PFSK-1 (cell line): ENCODE results near the gene VSIG4.

Source experiments
- POLR2AphosphoS5 ChIP-seq: IDR thresholded peaks from 2 replicates; pipeline ENCODE4 v1.6.1; 2012; ENCODE audit warnings: low read depth, mild to moderate bottlenecking, control low read depth, low read length, moderate library complexity
- SIN3A ChIP-seq: IDR thresholded peaks from 2 replicates; pipeline ENCODE4 v1.6.1; 2012; ENCODE audit warnings: mild to moderate bottlenecking, low read length, moderate library complexity, borderline replicate concordance; ENCODE audit not compliant: insufficient read depth
- TAF1 ChIP-seq: IDR thresholded peaks from 2 replicates; pipeline ENCODE4 v1.6.1; 2012; ENCODE audit warnings: low read length, control low read depth, borderline replicate concordance; ENCODE audit not compliant: insufficient read depth
- TF ChIP-seq, protein P1 (sequence below), 2 experiments: IDR thresholded peaks; 2 replicates each; pipeline versions ENCODE4 v1.6.1 to v1.8.0; 2011 to 2012; ENCODE audit warnings: low read depth in 2 of 2, low read length in 2 of 2, control low read depth in 1 of 2, inconsistent platforms in 1 of 2, mild to moderate bottlenecking in 1 of 2, moderate library complexity in 1 of 2; ENCODE audit not compliant: insufficient read depth in 1 of 2

GRCh38 chrX:65994519-65995506, 45.1 kb downstream of the VSIG4 start:
- no peak for TF ChIP-seq POLR2AphosphoS5
- TF ChIP-seq SIN3A: no peak
- TF ChIP-seq TAF1: no peak
- TF ChIP-seq, protein P1, sequence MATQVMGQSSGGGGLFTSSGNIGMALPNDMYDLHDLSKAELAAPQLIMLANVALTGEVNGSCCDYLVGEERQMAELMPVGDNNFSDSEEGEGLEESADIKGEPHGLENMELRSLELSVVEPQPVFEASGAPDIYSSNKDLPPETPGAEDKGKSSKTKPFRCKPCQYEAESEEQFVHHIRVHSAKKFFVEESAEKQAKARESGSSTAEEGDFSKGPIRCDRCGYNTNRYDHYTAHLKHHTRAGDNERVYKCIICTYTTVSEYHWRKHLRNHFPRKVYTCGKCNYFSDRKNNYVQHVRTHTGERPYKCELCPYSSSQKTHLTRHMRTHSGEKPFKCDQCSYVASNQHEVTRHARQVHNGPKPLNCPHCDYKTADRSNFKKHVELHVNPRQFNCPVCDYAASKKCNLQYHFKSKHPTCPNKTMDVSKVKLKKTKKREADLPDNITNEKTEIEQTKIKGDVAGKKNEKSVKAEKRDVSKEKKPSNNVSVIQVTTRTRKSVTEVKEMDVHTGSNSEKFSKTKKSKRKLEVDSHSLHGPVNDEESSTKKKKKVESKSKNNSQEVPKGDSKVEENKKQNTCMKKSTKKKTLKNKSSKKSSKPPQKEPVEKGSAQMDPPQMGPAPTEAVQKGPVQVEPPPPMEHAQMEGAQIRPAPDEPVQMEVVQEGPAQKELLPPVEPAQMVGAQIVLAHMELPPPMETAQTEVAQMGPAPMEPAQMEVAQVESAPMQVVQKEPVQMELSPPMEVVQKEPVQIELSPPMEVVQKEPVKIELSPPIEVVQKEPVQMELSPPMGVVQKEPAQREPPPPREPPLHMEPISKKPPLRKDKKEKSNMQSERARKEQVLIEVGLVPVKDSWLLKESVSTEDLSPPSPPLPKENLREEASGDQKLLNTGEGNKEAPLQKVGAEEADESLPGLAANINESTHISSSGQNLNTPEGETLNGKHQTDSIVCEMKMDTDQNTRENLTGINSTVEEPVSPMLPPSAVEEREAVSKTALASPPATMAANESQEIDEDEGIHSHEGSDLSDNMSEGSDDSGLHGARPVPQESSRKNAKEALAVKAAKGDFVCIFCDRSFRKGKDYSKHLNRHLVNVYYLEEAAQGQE (IDR thresholded peaks at IDR 0.05; ENCODE audit: insufficient read depth in 1 of 2, low read depth in 2 of 2, low read length in 2 of 2): no peak
